Mucosa of descending colon (tissue), 3 donors: ENCODE measurements around the gene JAG2. TPM values are rescaled to one million over a fixed set of nuclear protein-coding genes. Genes with fewer than 3 reads are reported as not detected.

Experiments
- ATAC-seq: fragments of 200-7000 bp; cut with Tn5 transposase; one replicate; pipeline ENCODE4 v1.9.1; 2020; ENCODE audit warnings: mild to moderate bottlenecking, moderate library complexity
- DNase-seq, 3 donors: peaks; one replicate each; pipeline ENCODE4 v3.0.0-alpha.2; 2020
- H3K36me3 ChIP-seq: fragments of 200-600 bp; one replicate; pipeline ENCODE4 v1.8.0; 2021; ENCODE audit warnings: low read depth, mild to moderate bottlenecking
- H3K4me1 ChIP-seq: fragments of 200-600 bp; one replicate; pipeline ENCODE4 v1.8.0; 2021; ENCODE audit warnings: low read depth, mild to moderate bottlenecking
- H3K4me3 ChIP-seq: fragments of 200-600 bp; one replicate; pipeline ENCODE4 v1.8.0; 2021; ENCODE audit warnings: mild to moderate bottlenecking
- H3K9me3 ChIP-seq: fragments of 200-600 bp; one replicate; pipeline ENCODE4 v1.8.0; 2021; ENCODE audit warnings: mild to moderate bottlenecking
- intact Hi-C, 2 donors: fragments of 100-400 bp; cut with DNase I in 1 of 2; cut with micrococcal nuclease in 1 of 2; formaldehyde crosslinking; loops; one replicate each; pipeline versions ENCODE4 v1.11.0 to v1.11.1; 2022; cut with DNase I, micrococcal nuclease
- total RNA-seq, 3 donors: library from RNA; stranded (reverse); fragmentation: NEBNext Ultra II Directional in 2 of 3; extraction: Animal tissue kit (Norgen Biotek cat#: 25700) in 2 of 3; gene quantifications; one replicate each; pipeline versions ENCODE4 v1.2.1 to v1.2.4, GENCODE V29; 2021 to 2023
- TF ChIP-seq, protein P1 (sequence below): fragments of 200-600 bp; IDR thresholded peaks from one replicate; pipeline ENCODE4 v1.8.0; 2022; ENCODE audit warnings: antibody characterized with exemption, mild to moderate bottlenecking
- donor health status: DM: no; HTN: no; CAD: no; lungs with moderate emphysema.
- donor health status: DM: no; HTN: no; CAD: no.
- donor health status: DM: no; HTN: yes; CAD: no.

JAG2 gene
- total RNA-seq, 3 donors from 2014 or later, result 5.6 to 8.2 (median 5.7) TPM

DNA sequence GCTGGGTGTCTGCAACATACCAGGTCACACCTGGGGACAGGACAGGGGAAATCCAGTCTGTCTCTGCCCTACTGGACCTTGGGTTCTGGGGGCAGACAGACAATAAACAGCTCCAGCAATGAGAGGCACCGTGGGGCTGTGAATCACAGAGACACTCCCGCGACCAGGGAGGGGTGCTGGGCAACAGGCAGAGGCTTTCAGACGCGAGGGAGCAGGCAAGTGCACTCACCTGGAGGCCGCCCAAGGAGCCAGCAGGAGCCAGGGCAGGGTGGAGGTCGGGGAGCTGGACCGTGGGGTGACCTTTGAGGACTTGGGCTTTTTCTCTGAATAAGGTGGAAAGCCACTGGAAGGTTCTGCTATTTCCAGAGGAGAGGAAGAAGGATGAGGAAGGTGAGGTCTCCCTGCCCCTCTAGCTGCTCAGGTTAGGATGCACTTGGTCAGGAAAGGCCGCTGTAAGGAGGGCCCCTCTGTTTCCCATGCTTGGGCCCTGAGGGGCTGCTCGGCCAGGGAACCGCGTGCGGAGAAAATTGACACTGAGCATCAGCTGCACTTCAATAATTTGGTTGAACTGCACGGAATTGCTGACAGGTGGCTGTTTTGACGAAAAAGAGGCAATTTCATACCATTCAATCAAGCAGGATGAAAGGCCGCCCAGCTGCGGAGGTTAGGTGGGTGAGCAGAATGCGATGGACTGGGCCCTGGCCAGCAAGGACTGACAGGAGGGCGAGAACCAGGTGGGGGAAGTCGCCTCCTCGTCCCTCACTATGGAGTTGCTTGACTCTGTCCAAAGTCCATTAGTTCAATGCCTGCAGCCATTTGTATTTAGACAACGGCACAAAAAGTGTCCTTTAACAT is 42.2 kb downstream of the JAG2 start:
- Histone ChIP-seq H3K9me3 (peaks cover 15% of the 10 kb centered on the region), H3K4me3 (no peak overlapping the region), H3K4me1 (peaks cover 2% of the 10 kb centered on the region), H3K36me3 (no peaks in the 10 kb centered on the region)
- TF ChIP-seq, protein P1, sequence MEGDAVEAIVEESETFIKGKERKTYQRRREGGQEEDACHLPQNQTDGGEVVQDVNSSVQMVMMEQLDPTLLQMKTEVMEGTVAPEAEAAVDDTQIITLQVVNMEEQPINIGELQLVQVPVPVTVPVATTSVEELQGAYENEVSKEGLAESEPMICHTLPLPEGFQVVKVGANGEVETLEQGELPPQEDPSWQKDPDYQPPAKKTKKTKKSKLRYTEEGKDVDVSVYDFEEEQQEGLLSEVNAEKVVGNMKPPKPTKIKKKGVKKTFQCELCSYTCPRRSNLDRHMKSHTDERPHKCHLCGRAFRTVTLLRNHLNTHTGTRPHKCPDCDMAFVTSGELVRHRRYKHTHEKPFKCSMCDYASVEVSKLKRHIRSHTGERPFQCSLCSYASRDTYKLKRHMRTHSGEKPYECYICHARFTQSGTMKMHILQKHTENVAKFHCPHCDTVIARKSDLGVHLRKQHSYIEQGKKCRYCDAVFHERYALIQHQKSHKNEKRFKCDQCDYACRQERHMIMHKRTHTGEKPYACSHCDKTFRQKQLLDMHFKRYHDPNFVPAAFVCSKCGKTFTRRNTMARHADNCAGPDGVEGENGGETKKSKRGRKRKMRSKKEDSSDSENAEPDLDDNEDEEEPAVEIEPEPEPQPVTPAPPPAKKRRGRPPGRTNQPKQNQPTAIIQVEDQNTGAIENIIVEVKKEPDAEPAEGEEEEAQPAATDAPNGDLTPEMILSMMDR, result no peak
- intact Hi-C loops, result no loop called here
- ATAC-seq (peak; percentile 13), DNase-seq (peak in 1 of 3 donors; percentile 36)

DNA sequence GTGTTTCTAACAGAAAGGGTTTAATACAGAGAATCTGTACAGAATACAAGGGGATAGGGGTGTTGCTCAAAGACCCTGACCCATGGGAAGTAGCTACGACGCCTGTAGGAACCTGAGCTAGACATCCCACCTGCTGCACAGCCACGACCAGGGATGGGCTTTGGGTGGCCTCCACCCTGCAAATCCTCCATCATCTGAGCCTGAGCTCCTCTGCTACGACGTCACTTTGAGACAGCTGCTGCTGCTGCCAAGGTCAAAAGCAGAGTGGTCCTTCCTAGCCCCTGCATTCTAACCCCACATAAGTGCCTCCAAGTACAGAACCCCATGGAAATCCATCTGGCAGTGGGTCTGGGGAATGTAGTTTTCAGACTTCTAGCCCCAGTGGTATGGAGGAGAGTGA is 43.8 kb downstream of the JAG2 start:
- intact Hi-C loops, result no loop called here
- H3K36me3 ChIP-seq, result no peaks in the 10 kb centered on the region
- peaks cover 2% of the 10 kb centered on the region for H3K4me1 ChIP-seq
- H3K9me3 ChIP-seq, result peaks cover 15% of the 10 kb centered on the region
- H3K4me3 ChIP-seq, result no peak overlapping the region
- ATAC-seq (no peak), DNase-seq (no peak)
- TF ChIP-seq, protein P1, result no peak

DNA sequence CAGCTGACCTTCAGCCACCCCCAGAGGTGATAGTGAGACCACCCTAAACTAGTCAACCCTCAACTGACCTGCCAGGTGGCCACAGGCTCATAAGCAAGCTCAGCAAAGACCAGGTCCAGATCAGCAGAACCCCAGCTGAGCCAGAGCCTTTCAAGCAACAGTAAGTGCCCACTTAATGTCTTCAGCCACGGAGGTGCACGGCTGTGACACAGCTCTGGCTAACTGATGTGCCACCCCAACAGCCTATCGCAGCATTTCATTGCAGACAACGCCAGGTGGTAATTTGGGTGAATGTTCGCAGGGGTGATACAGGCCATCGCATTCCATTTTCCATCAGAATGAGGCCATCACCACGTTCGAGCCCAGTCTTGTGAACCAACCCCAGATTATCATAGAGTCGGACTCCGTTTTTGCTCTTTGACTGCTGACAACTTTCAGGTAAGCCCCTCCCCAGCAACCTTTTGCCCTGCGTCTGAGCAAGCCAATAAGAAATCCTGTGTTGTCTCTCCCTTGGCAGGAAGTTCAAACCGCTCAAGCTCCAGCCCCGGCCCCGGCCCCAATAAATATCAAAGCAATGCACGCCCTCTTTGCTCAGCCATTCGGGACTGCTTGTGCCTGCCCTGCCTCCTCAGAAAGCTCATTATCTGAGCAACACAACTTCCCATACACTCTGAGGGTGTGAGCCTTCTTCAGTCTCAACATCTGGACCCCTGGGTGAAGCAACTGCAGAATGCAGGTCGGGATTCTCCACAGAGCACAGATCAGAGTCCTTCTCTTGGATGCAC is 44.4 kb downstream of the JAG2 start:
- peak; percentile 40 for ATAC-seq
- intact Hi-C loops, result no loop called here

DNA sequence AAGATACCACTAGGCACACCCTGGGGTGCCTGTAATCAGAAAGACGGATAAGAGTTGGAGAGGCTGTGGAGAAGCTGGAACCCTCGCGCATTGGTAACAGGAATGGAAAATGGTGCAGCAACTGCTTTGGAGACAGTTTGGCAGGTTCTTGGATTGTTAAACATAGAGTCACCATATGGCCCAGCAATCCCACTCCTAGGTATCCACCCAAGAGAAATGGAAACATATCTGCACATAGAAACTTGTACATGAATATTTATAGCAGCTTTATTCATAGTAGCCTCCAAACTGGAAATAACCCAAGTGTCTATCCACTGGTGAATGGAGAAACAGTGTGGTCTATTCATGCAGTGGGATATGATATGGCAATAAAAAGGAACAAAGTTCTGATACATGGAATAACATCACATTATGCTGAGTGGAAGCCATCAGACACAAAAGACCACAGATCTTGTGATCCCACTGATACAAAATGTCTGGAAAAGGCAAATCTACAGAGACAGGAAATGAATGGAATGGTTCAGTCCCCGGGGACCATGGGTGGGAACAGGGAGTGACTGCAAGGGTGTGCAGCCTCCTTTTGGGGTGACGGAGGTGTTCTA is 45.4 kb downstream of the JAG2 start:
- TF ChIP-seq, protein P1, result no peak
- peaks cover 15% of the 10 kb centered on the region for H3K9me3 ChIP-seq
- no peaks in the 10 kb centered on the region for H3K36me3 ChIP-seq
- peaks cover 2% of the 10 kb centered on the region for H3K4me1 ChIP-seq
- intact Hi-C loops, result no loop called here
- ATAC-seq (no peak), DNase-seq (no peak)
- peak overlapping the region; percentile 11 for H3K4me3 ChIP-seq

More for the DNA sequence above, 44.4 kb downstream of the JAG2 start:
- Histone ChIP-seq H3K4me1 (peaks cover 2% of the 10 kb centered on the region), H3K9me3 (peaks cover 15% of the 10 kb centered on the region), H3K36me3 (no peaks in the 10 kb centered on the region), H3K4me3 (no peak overlapping the region)
- TF ChIP-seq, protein P1, result no peak
- peak in 1 of 3 donors; percentile 67 for DNase-seq

DNA sequence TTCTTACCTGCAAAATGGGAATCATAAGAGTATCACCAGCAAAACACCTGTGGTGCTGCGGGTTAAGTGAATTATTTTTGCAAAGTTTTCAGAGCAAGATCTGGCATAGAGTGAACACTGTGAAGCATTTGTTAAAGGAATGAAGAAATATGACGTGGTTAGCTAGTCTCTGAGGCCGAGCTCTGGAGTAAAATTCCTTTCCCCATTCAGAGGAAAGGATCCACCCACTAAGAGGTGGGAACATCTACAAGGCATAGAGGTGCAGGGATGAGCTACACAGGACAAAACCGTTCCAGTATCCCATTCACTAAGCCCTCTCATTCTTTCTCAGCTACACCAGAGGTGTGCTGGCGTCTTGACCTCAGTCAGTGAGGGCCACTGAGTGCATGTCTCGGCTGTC is 48.5 kb downstream of the JAG2 start:
- ATAC-seq, result no peak
- intact Hi-C loops, result no loop called here
- peaks cover 15% of the 10 kb centered on the region for H3K9me3 ChIP-seq

More for the DNA sequence above, 48.5 kb downstream of the JAG2 start:
- no peaks in the 10 kb centered on the region for H3K36me3 ChIP-seq
- TF ChIP-seq, protein P1, result no peak
- no peak overlapping the region for H3K4me3 ChIP-seq
- peaks cover 2% of the 10 kb centered on the region for H3K4me1 ChIP-seq
- no peak for DNase-seq
